Activated CD4-positive, CD25-positive, alpha-beta regulatory T cell treated with anti-CD3 and anti-CD28 coated beads, Interleukin-2, amount 50 U/mL, for 72 hours (primary cell): ENCODE data around the gene SRXN1.
"Not testable (repeated sequence)": the region's sequence is repeated elsewhere in the genome, so short reads cannot be mapped to it uniquely, and the experiment has no call there.

Source experiments
- DNase-seq: peaks from one replicate; pipeline ENCODE4 v3.0.0; 2021

Gene SRXN1

DNA sequence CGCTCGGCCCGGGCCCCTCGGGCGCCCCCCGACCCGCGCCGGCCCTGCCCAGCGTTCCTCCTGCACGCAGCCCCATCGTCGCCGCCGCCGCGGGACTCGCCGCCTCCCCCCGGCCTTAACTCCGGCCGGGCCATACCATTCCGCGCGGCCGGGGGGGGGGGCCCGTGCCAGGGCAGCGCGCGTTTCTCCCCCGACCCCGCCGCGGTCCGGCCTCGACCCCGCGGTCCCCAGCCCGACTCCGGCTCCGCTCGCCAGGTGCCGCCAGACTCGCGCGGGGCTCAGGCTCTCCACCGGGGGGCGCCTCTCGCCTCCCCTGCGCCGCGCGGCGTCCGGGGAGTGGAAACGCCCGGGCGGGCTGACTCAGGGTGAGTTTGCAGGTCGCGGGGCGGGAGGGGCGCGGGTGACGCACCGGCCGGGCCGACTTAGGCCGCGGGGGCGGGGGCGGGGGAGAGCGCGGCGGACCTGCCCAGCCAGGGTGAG, at the start of gene SRXN1:
TSS of gene SRXN1 (minus strand) at position 91 of the 480 bp plus-strand sequence. CDS start at position 76, 15 bp downstream.
- peak; percentile 88 for DNase-seq

- DNase-seq = no peak
Observed at GRCh38 chr20:701401-702129, 48.6 kb upstream of the SRXN1 start.

DNA sequence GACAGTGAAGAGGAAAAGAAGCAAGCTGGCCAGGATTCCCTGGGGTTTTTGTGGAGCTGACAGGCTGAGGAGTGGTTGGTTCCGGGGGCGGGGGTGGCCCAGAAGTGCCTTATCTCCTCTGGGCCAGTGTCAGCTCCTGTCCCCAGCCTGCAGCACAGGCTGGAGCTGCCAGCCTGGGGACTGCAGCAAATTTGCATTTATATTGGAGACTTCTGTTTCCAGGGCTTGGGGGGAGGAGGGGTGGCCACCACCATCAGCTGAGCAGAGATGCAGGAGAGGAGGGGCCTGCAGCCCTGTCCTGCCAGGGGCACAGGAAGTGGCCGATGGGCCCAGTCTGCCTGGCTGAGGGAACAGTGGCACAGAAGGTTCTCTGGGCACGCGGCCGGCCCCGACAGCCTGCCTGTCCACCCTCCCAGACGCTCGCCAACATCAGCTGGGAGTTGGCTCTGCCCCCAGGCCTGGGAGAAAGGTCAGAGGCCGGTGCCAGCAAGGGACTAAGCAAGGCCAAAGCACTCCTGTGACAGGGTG, 46.9 kb upstream of the SRXN1 start:
- DNase-seq = no peak

- no peak for DNase-seq
Observed at GRCh38 chr20:699342-699741, 46.3 kb upstream of the SRXN1 start.

DNA sequence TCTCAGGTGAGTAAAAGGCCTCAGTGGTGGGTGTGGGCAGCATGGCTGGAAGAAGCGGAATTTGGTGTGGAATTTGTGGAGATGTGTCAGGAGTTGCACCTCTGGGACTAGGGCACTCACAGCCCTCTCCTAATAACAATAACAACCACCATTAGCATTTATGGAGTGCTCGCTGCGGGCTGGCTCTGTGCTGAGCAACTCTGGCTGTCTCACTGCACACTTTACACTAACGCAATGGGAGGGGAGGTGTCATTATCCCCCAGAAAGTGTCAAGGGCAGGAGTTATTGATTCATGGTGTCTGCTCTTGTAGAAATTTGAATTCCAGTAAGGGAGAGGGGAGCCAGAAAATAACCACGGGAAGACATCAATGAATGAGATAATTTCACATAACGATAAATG, 45.3 kb upstream of the SRXN1 start:
- DNase-seq = no peak

DNA sequence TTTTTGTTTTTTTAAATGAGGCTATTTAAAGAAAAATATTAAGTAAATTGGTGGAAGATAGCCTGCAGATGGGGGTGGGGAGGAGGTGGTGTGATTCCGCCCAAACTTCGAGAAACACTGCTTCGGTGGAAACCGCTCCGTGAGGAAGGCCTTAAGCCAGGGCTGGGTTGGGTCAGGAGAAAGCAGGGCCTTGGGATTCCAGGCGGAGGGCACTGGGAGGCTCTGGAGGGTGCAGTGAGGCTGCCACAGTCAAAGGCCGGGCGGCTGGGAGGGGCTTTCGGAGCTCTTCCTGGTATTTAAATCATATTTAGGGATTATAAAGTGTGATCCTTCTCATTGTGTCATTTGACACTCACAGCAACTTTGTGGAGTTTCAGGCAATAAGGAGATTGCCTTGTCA, 44.8 kb upstream of the SRXN1 start:
- DNase-seq = no peak

GRCh38 chr20:695165-695866, 42.3 kb upstream of the SRXN1 start:
- DNase-seq = no peak

- no peak for DNase-seq
Observed at GRCh38 chr20:694496-694895, 41.5 kb upstream of the SRXN1 start.

- not testable (repeated sequence) for DNase-seq
Observed at GRCh38 chr20:693786-694185, 40.8 kb upstream of the SRXN1 start.

GRCh38 chr20:692044-692443, 39.0 kb upstream of the SRXN1 start:
- no peak for DNase-seq

DNA sequence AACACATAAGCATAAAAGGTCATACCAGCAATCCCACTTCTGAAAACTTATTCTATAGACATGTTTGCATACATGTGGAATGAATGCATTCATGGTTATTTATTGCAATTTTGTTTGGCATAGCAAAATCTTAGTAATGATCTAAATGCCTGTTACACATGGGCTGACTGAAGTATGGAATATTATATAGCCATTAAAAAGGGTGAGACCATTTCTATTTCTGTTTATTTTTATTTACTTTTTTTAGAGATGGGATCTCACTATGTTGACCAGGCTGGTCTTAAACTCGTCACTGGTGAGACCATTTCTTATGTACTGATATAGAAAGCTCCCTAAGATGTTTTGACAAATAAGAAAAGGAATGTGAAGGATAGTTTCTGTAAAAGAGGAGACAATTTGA, 36.9 kb upstream of the SRXN1 start:
- no peak for DNase-seq

DNA sequence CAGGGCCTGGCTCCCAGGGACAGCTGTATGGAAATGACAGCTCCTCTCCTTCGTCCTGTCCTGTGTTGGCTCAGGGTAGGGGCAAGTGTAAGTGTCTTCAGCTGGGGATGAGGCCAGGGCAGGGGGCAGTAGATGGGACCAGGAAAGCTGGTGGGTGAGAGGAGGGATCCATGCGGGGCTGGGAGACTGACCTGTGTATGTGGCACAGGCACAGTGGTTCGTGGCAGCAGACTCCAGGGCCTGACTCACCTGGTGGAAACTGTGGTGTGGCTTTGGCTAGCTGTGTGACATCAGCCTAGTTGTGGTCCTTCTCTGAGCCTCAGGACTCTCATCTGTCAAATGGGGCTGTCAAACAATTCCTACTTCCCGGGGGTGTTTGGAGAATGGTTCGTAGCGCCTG, 36.3 kb upstream of the SRXN1 start:
- no peak for DNase-seq

GRCh38 chr20:688809-689212, 35.8 kb upstream of the SRXN1 start:
- no peak for DNase-seq

- DNase-seq = no peak
Observed at GRCh38 chr20:687468-688203, 34.6 kb upstream of the SRXN1 start.

DNA sequence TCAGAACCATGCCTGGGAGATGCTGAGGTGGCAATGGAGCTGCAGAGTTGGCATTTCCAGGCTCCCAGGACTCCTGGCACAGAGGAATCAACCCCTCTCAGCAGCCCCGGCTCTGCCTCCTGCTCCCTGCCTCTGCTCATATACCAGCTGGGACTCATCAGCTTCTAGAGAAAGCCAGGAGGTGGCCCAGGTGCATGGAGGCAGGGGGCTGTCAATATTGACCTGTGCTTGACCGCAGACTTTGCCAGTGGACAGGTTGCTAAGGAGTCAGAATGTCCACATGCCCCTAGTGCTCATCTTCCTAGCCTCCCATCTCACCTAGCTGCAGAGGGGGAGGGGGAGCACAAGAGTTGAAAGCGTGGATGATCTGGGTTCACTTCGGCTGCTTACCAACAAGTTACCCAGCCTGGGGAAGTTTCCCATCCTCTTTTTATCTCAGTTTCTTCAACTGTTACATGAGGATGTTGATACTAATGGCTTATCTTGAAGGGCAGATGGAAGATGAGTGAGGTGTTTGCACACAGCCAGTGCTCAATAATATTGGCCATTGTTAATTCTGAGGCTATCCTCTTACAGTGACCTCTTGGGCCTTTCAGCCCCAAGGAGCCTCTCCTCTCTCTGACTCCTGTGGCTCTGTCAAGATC, 31.8 kb upstream of the SRXN1 start:
- no peak for DNase-seq

GRCh38 chr20:682123-682522, 29.1 kb upstream of the SRXN1 start:
- DNase-seq = no peak

- no peak for DNase-seq
Observed at GRCh38 chr20:680638-681187, 27.7 kb upstream of the SRXN1 start.

DNA sequence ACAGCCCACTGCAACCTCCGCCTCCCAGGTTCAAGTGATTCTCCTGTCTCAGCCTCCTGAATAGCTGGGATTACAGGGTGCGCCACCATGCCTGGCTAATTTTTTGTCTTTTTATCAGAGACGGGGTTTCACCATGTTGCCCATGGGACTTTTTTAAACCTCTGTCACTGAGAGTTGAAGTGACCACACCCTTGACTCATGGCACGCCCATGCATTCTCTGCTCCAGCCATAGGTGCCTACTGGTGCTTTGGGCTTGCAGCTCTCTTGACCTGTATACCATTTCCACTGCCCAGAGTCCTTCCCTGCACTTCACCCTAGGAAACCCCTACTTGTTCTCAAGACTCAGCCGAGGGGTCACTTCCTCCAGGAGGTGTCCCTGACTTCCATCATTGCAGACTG, 25.0 kb upstream of the SRXN1 start:
- no peak for DNase-seq

- no peak for DNase-seq
Observed at GRCh38 chr20:676967-677366, 24.0 kb upstream of the SRXN1 start.

- no peak for DNase-seq
Observed at GRCh38 chr20:676315-676937, 23.4 kb upstream of the SRXN1 start.

GRCh38 chr20:675453-676314, 22.7 kb upstream of the SRXN1 start, which contains the start of gene SCRT2:
SCRT2 (minus strand) TSS chr20:675802; CDS start chr20:675601, 201 bp downstream.
- DNase-seq = peak; percentile 59
